Skin epidermis (tissue), 12 donors: ENCODE data around the gene TOR4A.
A peak's percentile ranks its signal among the peaks of the same experiment; 100 is the strongest.

Experiments used
- H3K27ac ChIP-seq, 21 experiments: fragments of 200-600 bp; sonication (generic) in 11 of 21; one replicate each; pipeline ENCODE4 v1.5.0; 2020; ENCODE audit warnings: mild to moderate bottlenecking in 3 of 21, inconsistent platforms in 2 of 21, moderate library complexity in 2 of 21
- H3K4me3 ChIP-seq, 7 experiments: fragments of 200-600 bp; sonication (generic) in 2 of 7; one replicate each; pipeline ENCODE4 v1.5.0; 2020; ENCODE audit warnings: inconsistent platforms in 2 of 7, mild to moderate bottlenecking in 2 of 7, moderate library complexity in 1 of 7

Gene TOR4A

DNA sequence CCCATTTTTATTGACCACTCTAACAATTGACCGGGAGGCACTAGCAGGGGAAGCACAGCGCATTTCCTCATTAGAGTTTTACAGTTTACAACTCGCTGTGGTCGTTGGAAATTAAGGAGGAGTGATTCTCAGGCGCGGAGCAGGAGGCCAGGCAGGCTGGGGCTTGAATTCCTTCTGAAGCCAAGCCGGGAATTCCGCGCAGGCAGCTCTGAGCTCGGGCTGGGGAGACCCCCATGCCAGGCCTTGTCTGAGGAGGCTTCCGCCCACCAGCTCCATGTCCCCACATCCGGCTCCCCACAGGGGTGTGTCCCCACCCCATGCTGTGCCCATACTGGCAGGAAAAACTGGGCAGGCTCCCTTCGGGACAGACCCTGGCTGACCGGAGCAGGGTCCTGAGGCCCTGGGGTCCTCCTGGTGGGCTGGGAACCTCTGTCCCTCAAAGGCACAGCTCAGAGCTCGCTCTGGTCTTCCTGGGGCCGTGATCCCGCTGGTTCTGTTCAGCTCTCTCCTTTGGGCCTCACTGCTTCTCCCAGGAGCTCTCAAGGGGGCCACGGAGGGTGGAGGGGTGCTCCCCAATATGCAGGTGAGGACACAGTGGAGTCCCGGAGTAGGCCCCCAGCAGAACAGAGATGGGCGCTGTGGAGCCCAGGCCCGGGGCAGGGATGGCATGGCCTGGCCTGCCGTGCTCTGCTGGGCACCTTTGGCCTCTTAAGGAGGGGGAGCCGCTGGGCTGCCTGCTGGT, 25.8 kb downstream of the TOR4A start:
- peak overlapping the region in 6 of 7 experiments; percentile 36 to 52 (median 42) for H3K4me3 ChIP-seq

DNA sequence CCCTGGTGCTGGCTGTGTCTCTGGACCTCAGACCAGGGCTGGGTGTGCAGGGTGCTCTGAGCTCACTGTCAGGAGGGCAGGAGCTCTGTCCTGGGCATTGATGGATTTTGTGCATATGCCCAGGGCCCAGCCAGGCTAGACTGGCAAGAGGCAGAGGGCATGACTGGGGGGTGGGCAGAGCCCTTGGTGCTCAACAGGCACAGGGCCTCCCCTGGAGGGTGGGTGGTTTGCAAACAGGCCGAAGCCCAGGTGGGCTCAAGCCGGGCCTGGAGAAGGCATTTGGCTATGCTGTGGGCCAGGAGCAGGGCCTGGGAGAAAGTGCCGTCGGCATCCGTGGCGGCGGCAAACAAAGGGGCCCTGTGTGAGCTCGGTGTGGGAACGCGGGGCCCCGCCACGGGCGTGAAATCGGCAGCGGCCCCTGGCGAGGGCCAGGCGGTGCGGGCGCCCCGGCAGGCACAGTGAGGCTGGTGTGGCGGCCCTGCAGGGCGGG, 26.4 kb downstream of the TOR4A start:
- H3K4me3 ChIP-seq, result no peak overlapping the region

More for the DNA sequence above, 25.8 kb downstream of the TOR4A start:
- peak overlapping the region in 20 of 21 experiments; percentile 57 to 93 (median 86) for H3K27ac ChIP-seq

DNA sequence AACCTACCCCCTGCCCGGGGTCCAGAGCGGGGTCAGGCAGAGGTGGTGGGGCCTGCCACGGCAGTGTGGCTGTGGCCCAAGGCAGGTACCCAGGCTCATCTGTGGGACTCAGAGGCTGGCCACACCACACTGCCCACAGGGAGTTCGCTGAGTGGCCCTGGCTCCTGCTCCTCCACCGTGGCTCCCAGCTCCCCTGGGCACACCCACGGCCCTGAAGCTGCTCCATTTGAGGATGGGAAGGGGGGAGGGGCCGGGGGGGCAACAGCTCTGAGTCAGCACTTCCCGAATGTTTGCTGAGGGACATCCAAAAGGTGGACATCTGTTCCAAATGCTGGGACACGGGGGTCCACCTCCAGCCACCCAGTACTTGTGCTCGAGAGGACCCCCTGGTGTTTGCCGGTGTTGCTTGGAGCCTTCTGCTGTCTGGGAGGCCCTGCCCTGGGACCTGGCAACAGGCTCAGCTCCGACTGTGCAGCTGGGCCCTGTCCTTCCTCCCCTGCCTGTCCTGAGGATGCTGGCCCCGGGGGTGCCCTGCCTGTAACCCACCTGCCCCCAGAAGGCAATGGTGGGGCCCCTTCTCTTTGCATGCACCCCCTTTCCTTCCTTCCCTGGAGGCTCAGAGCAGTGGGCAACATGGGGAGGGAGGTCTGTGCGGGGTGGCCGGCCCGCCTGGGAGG, 27.0 kb downstream of the TOR4A start:
- H3K27ac ChIP-seq, result peak overlapping the region in 20 of 21 experiments; percentile 2 to 93 (median 84)

More for the DNA sequence above, 26.4 kb downstream of the TOR4A start:
- H3K27ac ChIP-seq, result peak overlapping the region in 18 of 21 experiments; percentile 57 to 93 (median 87)

GRCh38 chr9:137305060-137305797, 27.7 kb downstream of the TOR4A start:
- H3K27ac ChIP-seq, result peak overlapping the region; percentile 19 to 93 (median 79)

More for the DNA sequence above, 27.0 kb downstream of the TOR4A start:
- peak overlapping the region in 1 of 7 experiments; percentile 18 for H3K4me3 ChIP-seq

DNA sequence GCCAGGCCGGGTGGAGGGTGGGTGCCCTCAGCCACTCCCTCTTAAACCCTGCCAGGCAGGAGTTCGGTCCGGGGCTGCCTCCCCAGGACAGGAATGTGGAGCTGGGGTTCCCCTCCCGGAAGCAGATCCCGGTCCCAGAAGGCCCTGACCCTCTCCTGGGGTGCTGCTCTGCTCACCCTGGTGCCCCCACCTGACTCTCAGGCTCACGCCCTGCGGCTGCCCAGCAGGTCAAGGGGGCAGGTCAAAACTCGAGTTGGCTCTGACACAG, 28.2 kb downstream of the TOR4A start:
- Histone ChIP-seq H3K27ac (peak overlapping the region; percentile 19 to 93 (median 79)), H3K4me3 (peak overlapping the region in 3 of 7 experiments; percentile 2 to 13 (median 8))

More at GRCh38 chr9:137305060-137305797, 27.7 kb downstream of the TOR4A start:
- H3K4me3 ChIP-seq, result peak overlapping the region in 4 of 7 experiments; percentile 2 to 18 (median 11)

DNA sequence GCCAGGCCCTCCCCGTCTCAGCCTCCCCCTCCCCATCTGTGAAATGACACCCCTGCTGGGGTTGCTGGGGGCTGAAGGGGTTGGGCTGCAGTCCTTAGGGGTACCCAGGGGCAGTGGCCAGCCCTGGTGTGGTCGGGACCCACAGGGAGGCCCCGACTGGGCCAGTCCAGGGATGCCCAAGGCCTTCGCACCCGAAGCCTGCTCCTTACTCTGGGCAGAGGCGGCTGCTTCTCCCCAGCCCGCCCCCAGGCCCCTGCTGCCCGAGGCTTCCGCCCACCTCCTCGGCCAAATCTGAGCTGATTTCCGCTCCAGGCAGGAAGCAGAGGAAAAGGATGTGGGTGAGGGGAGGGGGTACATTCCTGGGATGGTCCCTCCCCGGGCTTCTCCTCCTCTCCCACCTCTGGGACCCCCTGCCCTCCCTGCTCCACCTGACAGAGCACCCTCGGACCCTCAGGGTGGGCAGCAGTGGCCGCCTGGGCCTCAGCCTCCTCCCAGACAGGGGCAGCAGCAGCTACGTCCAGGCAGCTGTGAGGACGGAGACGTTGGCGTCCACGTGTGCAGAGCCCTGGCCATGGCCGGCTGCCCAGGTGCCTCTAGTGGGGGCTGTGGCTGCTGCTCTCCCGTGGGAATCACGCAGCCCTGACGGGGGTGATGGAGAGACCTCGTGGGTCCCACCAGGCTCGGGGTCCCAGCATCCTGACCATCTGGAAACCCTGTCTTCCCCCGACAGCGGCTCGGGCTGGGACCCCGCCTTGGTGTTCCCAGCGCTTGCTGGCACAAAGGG, 28.7 kb downstream of the TOR4A start:
- peak overlapping the region in 2 of 7 experiments; percentile 8 to 13 for H3K4me3 ChIP-seq
- H3K27ac ChIP-seq, result peak overlapping the region; percentile 19 to 93 (median 79)

GRCh38 chr9:137306850-137307254, 29.3 kb downstream of the TOR4A start:
- Histone ChIP-seq H3K4me3 (no peak overlapping the region), H3K27ac (peak overlapping the region in 14 of 21 experiments; percentile 27 to 93 (median 78))

GRCh38 chr9:137307255-137308056, 29.9 kb downstream of the TOR4A start:
- no peak overlapping the region for H3K4me3 ChIP-seq
- peak overlapping the region in 8 of 21 experiments; percentile 11 to 93 (median 86) for H3K27ac ChIP-seq

DNA sequence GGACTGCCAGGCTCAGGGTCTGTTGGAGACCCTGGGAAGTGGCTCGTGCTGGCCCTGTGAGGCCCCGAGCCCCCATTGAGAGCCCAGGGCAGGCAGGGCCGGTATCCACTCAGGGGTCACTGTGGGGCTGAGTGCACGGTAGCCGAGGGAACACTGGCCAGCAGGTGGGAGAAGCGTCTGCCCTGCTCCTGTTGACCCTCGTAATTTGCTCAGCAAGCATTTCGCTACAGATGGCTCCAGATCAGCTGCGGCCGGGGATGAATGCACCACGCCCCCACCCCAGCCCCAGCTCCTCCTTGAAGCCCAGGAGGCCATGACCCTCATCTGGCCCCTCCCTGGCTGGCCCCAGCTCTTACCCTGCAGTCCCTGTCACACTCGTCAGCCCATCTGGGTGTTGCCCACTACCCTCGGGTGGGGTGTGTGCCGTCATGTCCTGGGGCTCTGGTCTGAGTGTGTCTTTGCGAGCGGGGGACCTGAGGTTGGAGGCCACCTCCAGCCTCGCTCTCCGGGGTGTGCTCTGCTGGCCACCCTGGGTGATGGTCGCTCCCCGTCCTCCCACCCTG, 30.6 kb downstream of the TOR4A start:
- Histone ChIP-seq H3K4me3 (no peak overlapping the region), H3K27ac (peak overlapping the region in 3 of 21 experiments; percentile 9 to 23 (median 11))

- H3K27ac ChIP-seq, result peak overlapping the region in 9 of 21 experiments; percentile 17 to 92 (median 88)
These were observed 32.1 kb downstream of the TOR4A start for GRCh38 chr9:137309368-137310188.

GRCh38 chr9:137310189-137311052, 32.9 kb downstream of the TOR4A start:
- Histone ChIP-seq H3K27ac (peak overlapping the region; percentile 61 to 92 (median 85)), H3K4me3 (no peak overlapping the region)

More at GRCh38 chr9:137309368-137310188, 32.1 kb downstream of the TOR4A start:
- H3K4me3 ChIP-seq, result no peak overlapping the region

DNA sequence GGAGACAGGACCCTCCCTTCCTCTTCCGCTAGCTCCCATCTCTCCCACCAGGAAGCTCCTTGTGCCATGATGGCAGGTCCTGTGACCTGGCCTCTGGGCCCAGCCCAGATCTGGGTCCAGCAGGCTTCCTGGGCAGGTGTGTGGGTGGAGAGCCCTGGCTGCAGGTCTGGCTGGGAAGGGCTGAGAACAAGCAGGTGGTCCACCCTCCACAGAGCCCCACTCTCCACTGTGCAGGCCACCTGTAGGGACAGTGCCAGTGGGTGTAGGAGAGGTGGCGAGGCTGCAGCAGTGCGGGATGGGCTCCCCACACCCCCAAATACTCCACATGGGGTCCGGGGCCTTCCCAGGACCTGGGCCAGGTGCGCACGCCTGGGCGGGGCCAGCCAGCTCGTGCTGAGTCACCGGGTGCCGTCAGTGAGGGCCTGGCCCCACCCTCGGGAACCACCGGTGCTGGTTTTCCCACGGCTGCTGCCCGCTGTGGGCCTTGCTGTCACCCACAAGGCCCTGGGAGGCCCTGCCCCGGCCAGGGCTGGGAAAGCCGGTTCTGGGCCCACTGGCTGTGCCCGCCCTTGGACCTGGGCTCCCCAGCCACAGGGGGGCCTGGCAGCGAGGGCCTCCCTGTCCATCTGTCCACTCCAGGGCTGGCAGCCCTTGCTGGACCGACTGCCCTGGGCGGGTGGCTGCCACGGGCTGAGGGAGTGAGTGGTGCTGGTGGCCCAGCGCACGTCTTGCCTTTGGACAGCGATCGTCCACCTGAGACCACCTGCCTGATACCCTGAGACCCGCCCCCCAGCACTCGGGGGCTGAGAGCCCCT, 33.9 kb downstream of the TOR4A start:
- Histone ChIP-seq H3K4me3 (no peak overlapping the region), H3K27ac (peak overlapping the region; percentile 61 to 92 (median 85))

GRCh38 chr9:137311986-137312851, 34.7 kb downstream of the TOR4A start:
- peak overlapping the region; percentile 58 to 92 (median 85) for H3K27ac ChIP-seq
- H3K4me3 ChIP-seq, result no peak overlapping the region

GRCh38 chr9:137312852-137313325, 35.4 kb downstream of the TOR4A start:
- H3K27ac ChIP-seq, result peak overlapping the region in 17 of 21 experiments; percentile 33 to 92 (median 86)
- no peak overlapping the region for H3K4me3 ChIP-seq
